Epithelial cell of esophagus (primary cell): Measurements from ENCODE around the gene EPG5.

ENCODE experiments used
- DNase-seq: peaks from one replicate; pipeline ENCODE4 v3.0.0; 2010; ENCODE audit warnings: low read depth
- H3K4me3 ChIP-seq: 2 replicates; pipeline ENCODE4 v1.5.1; 2011; ENCODE audit warnings: mild to moderate bottlenecking, low read length, control low read depth
- TF ChIP-seq, protein P1 (sequence below): IDR thresholded peaks from 2 replicates; pipeline ENCODE4 v1.5.1; 2011; ENCODE audit warnings: low read depth, mild to moderate bottlenecking, low read length, control low read depth, inconsistent platforms; ENCODE audit not compliant: insufficient read depth; ENCODE audit errors: missing control alignments

EPG5 gene

GRCh38 chr18:45860971-45861370 lies 106.2 kb downstream of the EPG5 start:
- no peak overlapping the region for H3K4me3 ChIP-seq
- TF ChIP-seq, protein P1, sequence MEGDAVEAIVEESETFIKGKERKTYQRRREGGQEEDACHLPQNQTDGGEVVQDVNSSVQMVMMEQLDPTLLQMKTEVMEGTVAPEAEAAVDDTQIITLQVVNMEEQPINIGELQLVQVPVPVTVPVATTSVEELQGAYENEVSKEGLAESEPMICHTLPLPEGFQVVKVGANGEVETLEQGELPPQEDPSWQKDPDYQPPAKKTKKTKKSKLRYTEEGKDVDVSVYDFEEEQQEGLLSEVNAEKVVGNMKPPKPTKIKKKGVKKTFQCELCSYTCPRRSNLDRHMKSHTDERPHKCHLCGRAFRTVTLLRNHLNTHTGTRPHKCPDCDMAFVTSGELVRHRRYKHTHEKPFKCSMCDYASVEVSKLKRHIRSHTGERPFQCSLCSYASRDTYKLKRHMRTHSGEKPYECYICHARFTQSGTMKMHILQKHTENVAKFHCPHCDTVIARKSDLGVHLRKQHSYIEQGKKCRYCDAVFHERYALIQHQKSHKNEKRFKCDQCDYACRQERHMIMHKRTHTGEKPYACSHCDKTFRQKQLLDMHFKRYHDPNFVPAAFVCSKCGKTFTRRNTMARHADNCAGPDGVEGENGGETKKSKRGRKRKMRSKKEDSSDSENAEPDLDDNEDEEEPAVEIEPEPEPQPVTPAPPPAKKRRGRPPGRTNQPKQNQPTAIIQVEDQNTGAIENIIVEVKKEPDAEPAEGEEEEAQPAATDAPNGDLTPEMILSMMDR = no peak
- DNase-seq = no peak

DNA sequence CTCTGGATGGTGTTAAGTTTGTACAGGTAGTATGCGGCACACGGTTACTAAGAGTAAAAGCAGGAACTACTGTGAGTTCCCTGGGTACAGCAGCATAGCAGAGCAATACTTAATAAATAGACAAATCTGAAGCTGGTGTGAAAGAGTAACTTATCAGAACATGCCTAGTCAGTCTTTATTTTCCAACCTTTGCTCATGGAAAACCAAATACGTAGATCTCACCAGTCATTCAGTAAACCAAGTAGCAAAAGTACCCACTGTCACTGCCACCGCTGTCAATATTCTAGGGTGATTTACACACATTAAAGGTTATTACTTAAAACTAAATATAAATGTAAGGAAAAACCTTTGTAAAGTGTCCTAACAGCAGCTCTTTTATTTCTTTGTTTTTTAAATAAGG lies 106.6 kb downstream of the EPG5 start:
- H3K4me3 ChIP-seq = no peak overlapping the region
- TF ChIP-seq, protein P1 = no peak
- DNase-seq = no peak

DNA sequence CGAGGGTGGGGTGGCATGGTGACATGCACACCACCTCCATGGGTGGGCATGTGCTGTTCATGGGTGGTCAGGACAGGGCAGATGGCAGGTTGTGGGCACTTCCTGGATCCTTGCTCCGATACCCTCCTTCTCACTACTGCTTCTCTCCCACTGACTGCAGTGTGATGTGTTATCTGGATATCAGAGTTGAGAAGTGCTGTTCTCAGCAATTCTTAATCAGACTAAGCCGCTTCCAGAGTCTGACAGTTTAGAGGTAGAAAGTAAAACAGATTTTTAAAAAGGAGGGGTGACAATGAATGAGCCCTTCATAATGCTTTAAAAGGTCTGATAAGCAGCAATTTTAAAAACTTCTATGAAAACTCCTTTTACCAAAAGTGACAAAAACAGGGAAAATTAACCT lies 107.8 kb downstream of the EPG5 start:
- TF ChIP-seq, protein P1 = no peak
- H3K4me3 ChIP-seq = no peak overlapping the region
- no peak for DNase-seq

DNA sequence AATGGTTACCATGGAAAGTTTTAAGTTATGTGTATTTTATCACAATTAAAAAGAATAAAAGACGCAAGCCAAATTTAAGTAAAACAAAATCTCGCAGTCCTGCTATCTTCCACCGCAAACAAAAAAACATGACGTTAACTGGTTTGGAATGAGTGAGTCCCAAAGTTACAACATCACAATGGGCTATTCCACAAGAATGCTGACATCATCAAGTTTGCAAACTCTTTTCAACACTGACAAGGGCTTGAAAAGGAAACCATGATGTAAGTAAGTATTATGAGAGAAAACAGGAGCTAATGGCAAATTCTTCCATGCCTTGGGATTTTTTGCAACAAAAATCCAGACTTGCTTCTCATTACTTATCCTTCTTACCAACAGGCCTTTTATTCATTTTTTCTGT lies 110.6 kb downstream of the EPG5 start:
- DNase-seq = peak; percentile 30
- TF ChIP-seq, protein P1 = no peak
- H3K4me3 ChIP-seq = no peak overlapping the region

GRCh38 chr18:45854036-45854586 lies 113.0 kb downstream of the EPG5 start:
- no peak overlapping the region for H3K4me3 ChIP-seq
- TF ChIP-seq, protein P1 = no peak
- DNase-seq = no peak

DNA sequence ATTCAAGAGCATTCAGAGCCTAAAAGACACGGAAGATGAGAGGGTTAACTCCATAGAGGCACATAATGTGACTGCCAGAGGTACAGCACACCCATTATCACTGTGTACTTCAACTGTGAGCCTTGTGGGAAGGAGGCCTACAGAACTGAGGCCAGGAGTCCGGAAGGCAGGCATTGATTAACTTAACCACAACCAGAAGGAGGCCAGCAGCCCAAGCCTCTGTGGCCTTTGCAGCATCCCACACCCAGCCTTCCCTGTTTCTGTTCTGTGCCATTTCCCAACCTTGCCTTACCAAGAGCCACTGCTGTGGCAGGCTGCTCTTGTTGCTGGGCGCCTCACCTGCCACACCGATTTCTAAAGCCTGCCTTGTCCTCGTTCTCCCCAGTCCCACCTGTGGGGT lies 114.5 kb downstream of the EPG5 start:
- H3K4me3 ChIP-seq = no peak overlapping the region
- TF ChIP-seq, protein P1 = no peak
- DNase-seq = no peak

DNA sequence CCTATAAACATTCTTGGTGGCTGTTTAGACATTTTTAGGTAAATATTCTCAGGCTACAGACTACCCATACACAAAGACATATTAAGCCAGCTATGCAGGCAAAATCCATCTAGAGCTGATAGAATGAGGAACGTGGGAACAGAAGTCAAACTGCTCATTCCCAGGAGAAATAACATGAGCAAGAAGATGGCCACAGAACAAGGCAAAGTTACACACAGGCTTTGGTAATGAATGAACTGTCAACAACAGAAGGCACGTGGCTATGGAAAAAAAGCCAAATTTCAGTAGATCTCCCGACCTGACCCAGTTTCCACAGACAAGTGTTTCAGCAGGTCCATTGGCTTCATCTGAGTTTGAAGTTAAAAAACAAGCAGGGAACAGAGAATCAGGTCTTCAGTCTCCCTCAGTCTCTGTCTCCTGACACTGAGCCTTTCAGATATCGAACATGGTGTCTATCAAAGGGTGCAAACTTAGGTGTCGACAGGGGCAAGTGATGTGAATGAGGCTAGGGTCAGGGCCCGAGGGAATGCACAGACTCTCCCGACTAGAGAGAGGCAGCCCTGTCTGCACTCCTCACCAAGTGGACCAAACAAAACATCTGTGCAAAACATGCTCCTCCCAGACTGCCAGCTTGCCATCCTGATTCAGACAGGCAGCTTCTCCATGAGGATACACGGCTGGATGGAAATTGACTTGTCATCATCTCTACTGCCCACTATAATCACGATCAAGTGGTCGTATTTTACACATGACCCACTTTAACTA lies 115.8 kb downstream of the EPG5 start:
- no peak for DNase-seq
- TF ChIP-seq, protein P1 = no peak
- no peak overlapping the region for H3K4me3 ChIP-seq
